ENCODE measurements around the gene TMEM167A.

TMEM167A gene

DNA sequence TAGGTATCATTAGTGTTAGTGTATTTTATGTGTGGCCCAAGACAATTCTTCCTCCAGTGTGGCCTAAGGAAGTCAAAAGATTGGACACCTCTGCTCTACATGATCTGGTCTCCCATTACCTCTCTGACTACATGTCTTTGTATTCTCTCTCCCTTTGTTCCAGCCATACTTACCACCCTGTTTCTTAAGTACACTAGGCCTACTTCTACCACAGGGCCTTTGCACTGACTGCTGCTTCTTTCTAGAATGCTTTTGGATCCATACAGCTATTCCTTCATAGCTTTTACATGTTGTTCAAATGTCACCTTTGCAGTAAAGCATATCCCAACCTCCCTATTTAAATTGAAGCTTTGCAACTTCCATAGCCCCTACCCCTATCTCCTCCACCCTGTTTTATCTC lies 5.6 kb upstream of the TMEM167A start:
- Histone ChIP-seq H3K27ac (replicated peaks) (no peak overlapping the region), H3K4me3 (replicated peaks; ENCODE audit: insufficient read depth, low read length) (no peak overlapping the region), H3K27me3 (ENCODE audit: insufficient read depth, poor library complexity, severe bottlenecking) (no peaks in the 10 kb centered on the region)
- TF ChIP-seq, protein P1, sequence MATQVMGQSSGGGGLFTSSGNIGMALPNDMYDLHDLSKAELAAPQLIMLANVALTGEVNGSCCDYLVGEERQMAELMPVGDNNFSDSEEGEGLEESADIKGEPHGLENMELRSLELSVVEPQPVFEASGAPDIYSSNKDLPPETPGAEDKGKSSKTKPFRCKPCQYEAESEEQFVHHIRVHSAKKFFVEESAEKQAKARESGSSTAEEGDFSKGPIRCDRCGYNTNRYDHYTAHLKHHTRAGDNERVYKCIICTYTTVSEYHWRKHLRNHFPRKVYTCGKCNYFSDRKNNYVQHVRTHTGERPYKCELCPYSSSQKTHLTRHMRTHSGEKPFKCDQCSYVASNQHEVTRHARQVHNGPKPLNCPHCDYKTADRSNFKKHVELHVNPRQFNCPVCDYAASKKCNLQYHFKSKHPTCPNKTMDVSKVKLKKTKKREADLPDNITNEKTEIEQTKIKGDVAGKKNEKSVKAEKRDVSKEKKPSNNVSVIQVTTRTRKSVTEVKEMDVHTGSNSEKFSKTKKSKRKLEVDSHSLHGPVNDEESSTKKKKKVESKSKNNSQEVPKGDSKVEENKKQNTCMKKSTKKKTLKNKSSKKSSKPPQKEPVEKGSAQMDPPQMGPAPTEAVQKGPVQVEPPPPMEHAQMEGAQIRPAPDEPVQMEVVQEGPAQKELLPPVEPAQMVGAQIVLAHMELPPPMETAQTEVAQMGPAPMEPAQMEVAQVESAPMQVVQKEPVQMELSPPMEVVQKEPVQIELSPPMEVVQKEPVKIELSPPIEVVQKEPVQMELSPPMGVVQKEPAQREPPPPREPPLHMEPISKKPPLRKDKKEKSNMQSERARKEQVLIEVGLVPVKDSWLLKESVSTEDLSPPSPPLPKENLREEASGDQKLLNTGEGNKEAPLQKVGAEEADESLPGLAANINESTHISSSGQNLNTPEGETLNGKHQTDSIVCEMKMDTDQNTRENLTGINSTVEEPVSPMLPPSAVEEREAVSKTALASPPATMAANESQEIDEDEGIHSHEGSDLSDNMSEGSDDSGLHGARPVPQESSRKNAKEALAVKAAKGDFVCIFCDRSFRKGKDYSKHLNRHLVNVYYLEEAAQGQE (IDR thresholded peaks at IDR 0.05; ENCODE audit: insufficient replicate concordance, low read depth) = no peak
- TF ChIP-seq GABPA (IDR thresholded peaks at IDR 0.05; ENCODE audit: low read depth) = no peak
- TF ChIP-seq SPI1 (IDR thresholded peaks at IDR 0.05; ENCODE audit: borderline replicate concordance, low read depth) = no peak
- TF ChIP-seq CTCF (IDR thresholded peaks at IDR 0.05; ENCODE audit: insufficient read depth, low read length) = no peak
- TF ChIP-seq POLR2AphosphoS5 (IDR thresholded peaks at IDR 0.05; ENCODE audit: low read depth) = no peak
- DNase-seq (ENCODE audit: low read depth in 1 of 2, low spot score in 1 of 2) = no peak

DNA sequence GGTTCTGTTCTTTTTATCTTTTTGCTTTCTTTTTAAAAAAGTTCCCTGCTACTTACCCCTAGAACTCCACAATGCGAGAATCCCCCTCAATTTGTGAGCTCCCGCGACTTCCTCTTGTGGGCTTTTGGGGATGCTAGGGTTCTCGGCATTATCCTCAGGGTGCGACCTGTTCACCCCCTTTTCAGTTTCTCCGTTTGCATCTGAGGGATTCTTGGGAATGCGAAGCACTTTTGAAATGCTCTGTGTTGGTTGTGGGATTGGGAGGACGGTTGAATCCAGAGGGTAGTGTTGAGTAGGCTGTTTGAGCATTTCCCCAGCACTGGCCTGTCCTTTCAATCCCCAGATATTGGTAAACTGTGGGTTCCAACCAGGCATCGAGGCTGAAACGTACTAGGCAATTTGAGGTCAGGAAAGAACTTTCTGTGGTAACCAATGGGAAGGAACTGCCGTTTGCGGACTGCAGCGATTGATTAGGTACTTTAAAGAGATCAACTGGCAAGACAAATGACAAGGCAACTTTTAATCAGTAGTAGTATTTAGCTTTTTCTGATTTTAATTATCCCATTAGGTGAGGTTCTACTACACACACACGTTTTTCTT lies 568 bp upstream of the TMEM167A start:
- DNase-seq (ENCODE audit: low read depth in 1 of 2, low spot score in 1 of 2) = peak; percentile 25 to 36

DNA sequence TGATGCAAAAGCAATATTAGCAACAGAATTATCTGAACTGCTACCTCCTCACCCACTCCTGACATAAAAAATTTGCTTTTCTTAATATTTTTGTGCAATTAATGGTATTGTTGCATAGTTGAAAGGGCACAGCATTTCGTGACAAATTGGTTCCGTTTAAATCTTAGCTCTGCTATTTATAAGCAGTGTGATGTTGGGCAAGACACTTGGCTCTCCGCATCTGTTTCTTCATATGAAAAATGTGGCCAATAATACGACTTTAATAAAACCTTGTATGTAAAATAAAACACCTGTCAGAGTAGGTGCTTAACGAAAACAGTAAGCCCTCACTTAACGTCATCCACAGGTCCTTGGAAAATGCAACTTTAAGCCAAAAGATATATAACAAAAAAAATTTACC lies 4.2 kb downstream of the TMEM167A start:
- H3K27me3 ChIP-seq (ENCODE audit: insufficient read depth, poor library complexity, severe bottlenecking) = no peaks in the 10 kb centered on the region
- H3K27ac ChIP-seq (replicated peaks) = no peak overlapping the region
- TF ChIP-seq CTCF (IDR thresholded peaks at IDR 0.05; ENCODE audit: insufficient read depth, low read length) = no peak
- no peak for TF ChIP-seq POLR2AphosphoS5 (IDR thresholded peaks at IDR 0.05; ENCODE audit: low read depth)
- TF ChIP-seq, protein P1 (IDR thresholded peaks at IDR 0.05; ENCODE audit: insufficient replicate concordance, low read depth) = no peak
- no peak for TF ChIP-seq GABPA (IDR thresholded peaks at IDR 0.05; ENCODE audit: low read depth)
- no peak for TF ChIP-seq SPI1 (IDR thresholded peaks at IDR 0.05; ENCODE audit: borderline replicate concordance, low read depth)
- DNase-seq (ENCODE audit: low read depth in 1 of 2, low spot score in 1 of 2) = no peak
- H3K4me3 ChIP-seq (replicated peaks; ENCODE audit: insufficient read depth, low read length) = no peak overlapping the region

More for the DNA sequence above, 568 bp upstream of the TMEM167A start:
- peak overlapping the region; percentile 62 for H3K4me3 ChIP-seq (replicated peaks; ENCODE audit: insufficient read depth, low read length)
- peak overlapping the region; percentile 81 for H3K27ac ChIP-seq (replicated peaks)
- no peaks in the 10 kb centered on the region for H3K27me3 ChIP-seq (ENCODE audit: insufficient read depth, poor library complexity, severe bottlenecking)
- TF ChIP-seq SPI1 (IDR thresholded peaks at IDR 0.05; ENCODE audit: borderline replicate concordance, low read depth) = no peak

GRCh38 chr5:83071286-83072051 lies 5.7 kb downstream of the TMEM167A start:
- H3K27ac ChIP-seq (replicated peaks) = no peak overlapping the region
- TF ChIP-seq SPI1 (IDR thresholded peaks at IDR 0.05; ENCODE audit: borderline replicate concordance, low read depth) = no peak
- TF ChIP-seq GABPA (IDR thresholded peaks at IDR 0.05; ENCODE audit: low read depth) = no peak
- TF ChIP-seq, protein P1 (IDR thresholded peaks at IDR 0.05; ENCODE audit: insufficient replicate concordance, low read depth) = no peak
- no peak for TF ChIP-seq CTCF (IDR thresholded peaks at IDR 0.05; ENCODE audit: insufficient read depth, low read length)
- no peak for TF ChIP-seq POLR2AphosphoS5 (IDR thresholded peaks at IDR 0.05; ENCODE audit: low read depth)
- H3K4me3 ChIP-seq (replicated peaks; ENCODE audit: insufficient read depth, low read length) = no peak overlapping the region
- DNase-seq (ENCODE audit: low read depth in 1 of 2, low spot score in 1 of 2) = no peak
- no peaks in the 10 kb centered on the region for H3K27me3 ChIP-seq (ENCODE audit: insufficient read depth, poor library complexity, severe bottlenecking)
